Esophagus muscularis mucosa (tissue), 4 donors: ENCODE data around the gene GRK3. TPM values are rescaled to one million over a fixed set of nuclear protein-coding genes. Genes with fewer than 3 reads are reported as not detected.

Experiments used
- DNase-seq: peaks from one replicate; pipeline ENCODE4 v3.0.0-alpha.2; 2017; ENCODE audit errors: extremely low spot score
- H3K27ac ChIP-seq, 4 donors: fragments of 200-600 bp; sonication (generic); replicated peaks in 1 of 4; 1 replicate in 3 of 4; 2 replicates in 1 of 4; pipeline ENCODE4 v1.5.1; 2016 to 2019; ENCODE audit warnings: mild to moderate bottlenecking in 1 of 4
- H3K27me3 ChIP-seq, 4 donors: fragments of 200-600 bp; sonication (generic); one replicate each; pipeline versions ENCODE4 v1.5.1 to v1.6.0; 2016 to 2019
- H3K36me3 ChIP-seq, 4 donors: fragments of 200-600 bp; sonication (generic); one replicate each; pipeline ENCODE4 v1.5.1; 2016 to 2019
- H3K4me1 ChIP-seq, 4 donors: fragments of 200-600 bp; sonication (generic); one replicate each; pipeline ENCODE4 v1.5.1; 2016 to 2019
- H3K4me3 ChIP-seq, 4 donors: fragments of 200-600 bp; sonication (generic); 1 replicate in 2 of 4; 2 replicates in 2 of 4; pipeline ENCODE4 v1.5.1; 2016 to 2019; ENCODE audit warnings: mild to moderate bottlenecking in 4 of 4, moderate library complexity in 1 of 4
- H3K9me3 ChIP-seq, 4 donors: fragments of 200-600 bp; sonication (generic); 1 replicate in 3 of 4; 2 replicates in 1 of 4; pipeline ENCODE4 v1.5.1; 2016 to 2019
- EP300 ChIP-seq: sonication (generic); formaldehyde crosslinking; IDR thresholded peaks from one replicate; pipeline ENCODE4 v1.6.1; 2017; ENCODE audit warnings: antibody characterized with exemption
- POLR2A ChIP-seq: fragments of 450-650 bp; IDR thresholded peaks from one replicate; pipeline ENCODE4 v1.6.1; 2017; ENCODE audit warnings: antibody characterized with exemption, moderate library complexity, mild to moderate bottlenecking, low read depth
- POLR2AphosphoS5 ChIP-seq, 2 donors: sonication (generic); formaldehyde crosslinking; IDR thresholded peaks; one replicate each; pipeline ENCODE4 v1.6.1; 2017; ENCODE audit warnings: antibody characterized with exemption in 2 of 2
- WGBS: methylation state at CpG from one replicate; pipeline ENCODE4 v1.1.5; 2018; 5-methylcytosine and 5-hydroxymethylcytosine counted together
- intact Hi-C: fragments of 100-400 bp; cut with DNase I; formaldehyde crosslinking; loops from one replicate; pipeline ENCODE4 v1.15.1; 2023
- total RNA-seq, 4 donors: library from RNA; depleted of rRNA; stranded (reverse); fragments of >200 nt; gene quantifications; one replicate each; pipeline versions ENCODE4 v1.1.0 to v1.2.1, GENCODE V29; 2016
- TF ChIP-seq, protein P1 (sequence below), 3 experiments: fragments of 200-600 bp in 2 of 3; fragments of 450-650 bp in 1 of 3; sonication (generic) in 2 of 3; IDR thresholded peaks; one replicate each; pipeline ENCODE4 v1.5.1; 2017 to 2019; ENCODE audit warnings: antibody characterized with exemption in 3 of 3, mild to moderate bottlenecking in 2 of 3, moderate library complexity in 1 of 3

GRK3 gene
- total RNA-seq, 4 donors from 2014 or later: 2.5 to 5.8 (median 4.6) TPM

DNA sequence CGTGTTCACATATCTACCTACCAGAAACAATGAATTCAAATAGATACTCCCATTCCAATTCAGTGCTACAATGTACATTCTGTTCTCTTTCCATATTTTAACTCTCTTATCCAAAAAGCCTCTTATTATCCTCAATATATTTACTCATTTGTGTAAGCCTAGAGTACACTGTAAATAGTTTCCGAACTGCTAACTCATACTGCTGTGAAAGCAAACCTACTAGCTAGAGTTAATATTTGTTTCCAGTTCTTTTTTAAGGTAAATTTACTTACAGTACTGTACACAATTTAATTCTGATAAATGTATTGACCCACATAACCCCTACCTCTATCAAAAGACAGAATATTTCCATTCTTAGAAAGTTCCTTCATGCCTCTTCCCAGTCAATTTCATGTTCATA, 71.8 kb downstream of the GRK3 start:
- H3K27me3 ChIP-seq: no peaks in the 10 kb centered on the region
- H3K4me3 ChIP-seq: no peak overlapping the region
- DNase-seq: no peak
- H3K36me3 ChIP-seq: no peaks in the 10 kb centered on the region
- intact Hi-C loops: no loop called here
- H3K4me1 ChIP-seq: no peaks in the 10 kb centered on the region
- H3K27ac ChIP-seq: no peak overlapping the region
- TF ChIP-seq, protein P1, sequence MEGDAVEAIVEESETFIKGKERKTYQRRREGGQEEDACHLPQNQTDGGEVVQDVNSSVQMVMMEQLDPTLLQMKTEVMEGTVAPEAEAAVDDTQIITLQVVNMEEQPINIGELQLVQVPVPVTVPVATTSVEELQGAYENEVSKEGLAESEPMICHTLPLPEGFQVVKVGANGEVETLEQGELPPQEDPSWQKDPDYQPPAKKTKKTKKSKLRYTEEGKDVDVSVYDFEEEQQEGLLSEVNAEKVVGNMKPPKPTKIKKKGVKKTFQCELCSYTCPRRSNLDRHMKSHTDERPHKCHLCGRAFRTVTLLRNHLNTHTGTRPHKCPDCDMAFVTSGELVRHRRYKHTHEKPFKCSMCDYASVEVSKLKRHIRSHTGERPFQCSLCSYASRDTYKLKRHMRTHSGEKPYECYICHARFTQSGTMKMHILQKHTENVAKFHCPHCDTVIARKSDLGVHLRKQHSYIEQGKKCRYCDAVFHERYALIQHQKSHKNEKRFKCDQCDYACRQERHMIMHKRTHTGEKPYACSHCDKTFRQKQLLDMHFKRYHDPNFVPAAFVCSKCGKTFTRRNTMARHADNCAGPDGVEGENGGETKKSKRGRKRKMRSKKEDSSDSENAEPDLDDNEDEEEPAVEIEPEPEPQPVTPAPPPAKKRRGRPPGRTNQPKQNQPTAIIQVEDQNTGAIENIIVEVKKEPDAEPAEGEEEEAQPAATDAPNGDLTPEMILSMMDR (IDR thresholded peaks at IDR 0.05): no peak
- TF ChIP-seq EP300 (no peak), POLR2A (no peak), POLR2AphosphoS5 (IDR thresholded peaks at IDR 0.05) (no peak)
- 84% methylated on average over 2 of the region's 2 CpGs for WGBS
- H3K9me3 ChIP-seq: no peaks in the 10 kb centered on the region

DNA sequence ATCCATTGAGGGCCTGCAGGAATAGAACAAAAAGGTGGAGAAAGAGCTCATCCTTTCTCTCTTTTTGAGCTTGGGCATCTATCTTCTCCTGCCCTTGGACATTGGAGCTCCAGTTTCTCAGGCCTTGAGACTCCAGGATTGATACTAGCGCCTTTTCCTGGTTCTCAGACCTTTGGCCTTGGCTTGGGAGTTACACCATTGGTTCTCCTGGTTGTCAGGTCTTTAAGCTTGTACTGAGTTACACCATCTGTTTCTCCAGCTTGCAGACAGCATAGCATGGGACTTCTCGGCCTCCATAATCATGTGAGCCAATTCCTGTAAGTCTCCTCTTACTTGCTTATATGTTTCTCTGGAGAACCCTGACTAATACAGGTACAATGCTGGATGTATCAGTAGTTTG, 72.6 kb downstream of the GRK3 start:
- H3K36me3 ChIP-seq: no peaks in the 10 kb centered on the region
- WGBS: 93% methylated on average over 2 of the region's 2 CpGs
- no peaks in the 10 kb centered on the region for H3K9me3 ChIP-seq
- H3K4me1 ChIP-seq: no peaks in the 10 kb centered on the region
- intact Hi-C loops: no loop called here
- no peak overlapping the region for H3K27ac ChIP-seq
- TF ChIP-seq, protein P1 (IDR thresholded peaks at IDR 0.05): no peak
- H3K4me3 ChIP-seq: no peak overlapping the region
- no peaks in the 10 kb centered on the region for H3K27me3 ChIP-seq
- no peak for DNase-seq

DNA sequence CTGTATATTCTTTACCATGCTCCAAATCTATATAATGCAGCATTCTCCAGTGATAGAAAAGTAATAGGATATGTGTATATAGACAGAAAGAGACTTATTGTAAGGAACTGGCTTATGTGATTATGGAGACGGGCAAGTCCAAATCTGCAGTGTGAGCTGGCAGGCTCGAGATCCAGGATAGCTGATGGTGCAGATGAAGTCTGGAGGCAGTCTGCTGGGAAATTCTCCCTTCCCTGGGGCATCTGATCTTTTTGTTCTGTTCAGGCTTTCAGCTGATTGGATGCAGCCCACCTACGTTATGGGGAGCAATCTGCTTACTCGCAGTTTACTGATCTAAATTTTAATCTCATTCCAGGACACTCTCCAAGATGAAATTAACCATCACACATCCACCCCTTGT, 73.2 kb downstream of the GRK3 start:
- TF ChIP-seq POLR2A (no peak), POLR2AphosphoS5 (IDR thresholded peaks at IDR 0.05) (no peak), EP300 (no peak)
- TF ChIP-seq, protein P1 (IDR thresholded peaks at IDR 0.05): no peak
- 94% methylated on average over 4 of the region's 4 CpGs for WGBS
- Histone ChIP-seq H3K9me3 (no peaks in the 10 kb centered on the region), H3K27ac (no peak overlapping the region), H3K4me1 (no peaks in the 10 kb centered on the region), H3K27me3 (no peaks in the 10 kb centered on the region), H3K36me3 (no peaks in the 10 kb centered on the region), H3K4me3 (no peak overlapping the region)
- intact Hi-C loops: no loop called here
- no peak for DNase-seq

DNA sequence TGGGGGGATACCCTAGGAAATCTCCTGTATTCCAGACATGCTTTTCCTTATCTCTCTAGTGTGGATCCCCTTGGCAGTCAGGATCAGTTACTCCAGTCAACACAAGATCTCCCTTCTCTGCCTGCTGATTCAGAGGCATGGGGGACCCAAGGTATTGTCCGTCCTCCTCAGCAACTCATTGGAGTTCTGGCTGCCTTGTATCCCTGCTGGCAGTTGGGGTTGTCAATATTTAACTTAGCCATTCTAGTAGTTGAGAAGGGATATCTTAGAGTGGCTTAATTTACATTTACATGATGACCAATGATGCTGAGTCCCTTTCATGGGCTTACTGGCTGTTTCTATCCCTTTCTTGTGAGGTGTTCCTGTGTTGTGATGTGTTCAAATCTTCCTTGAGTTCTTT, 74.2 kb downstream of the GRK3 start:
- no peak overlapping the region for H3K4me3 ChIP-seq
- 100% methylated on average over 1 of the region's 1 CpG for WGBS
- H3K27ac ChIP-seq: no peak overlapping the region
- intact Hi-C loops: no loop called here
- H3K36me3 ChIP-seq: no peaks in the 10 kb centered on the region
- no peaks in the 10 kb centered on the region for H3K27me3 ChIP-seq
- H3K9me3 ChIP-seq: no peaks in the 10 kb centered on the region
- no peak for DNase-seq
- H3K4me1 ChIP-seq: peaks cover 0 to 3% (median under 1%) of the 10 kb centered on the region in 4 donors
- TF ChIP-seq EP300: no peak
- TF ChIP-seq POLR2A: no peak
- TF ChIP-seq, protein P1 (IDR thresholded peaks at IDR 0.05): no peak
- no peak for TF ChIP-seq POLR2AphosphoS5 (IDR thresholded peaks at IDR 0.05)

DNA sequence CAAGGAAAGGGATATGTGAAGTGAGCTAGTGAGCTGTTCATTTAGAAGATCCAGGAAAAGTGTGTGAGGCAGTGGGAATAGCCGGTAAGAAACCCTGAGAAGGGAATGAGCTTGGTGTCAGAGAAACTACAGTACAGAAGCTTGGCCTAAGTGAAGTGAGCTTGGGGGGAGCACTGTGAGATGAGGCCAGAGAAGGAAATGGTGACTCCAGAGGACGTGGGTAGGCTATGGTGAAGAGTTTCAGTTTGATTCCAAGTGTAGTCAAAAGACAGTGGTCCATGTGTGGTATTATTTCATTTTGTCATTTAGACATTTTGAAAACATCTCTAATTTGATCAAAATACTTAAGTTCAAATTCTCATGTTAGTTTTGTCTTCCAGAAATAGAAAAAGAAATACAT, 77.2 kb downstream of the GRK3 start:
- Histone ChIP-seq H3K4me3 (no peak overlapping the region), H3K4me1 (peaks cover 9 to 26% (median 19%) of the 10 kb centered on the region in 4 donors), H3K27ac (no peak overlapping the region), H3K36me3 (no peaks in the 10 kb centered on the region), H3K9me3 (no peaks in the 10 kb centered on the region), H3K27me3 (no peaks in the 10 kb centered on the region)
- DNase-seq: no peak
- 95% methylated on average over 2 of the region's 2 CpGs for WGBS
- TF ChIP-seq POLR2A (no peak), POLR2AphosphoS5 (IDR thresholded peaks at IDR 0.05) (no peak), EP300 (no peak)
- TF ChIP-seq, protein P1 (IDR thresholded peaks at IDR 0.05): no peak
- intact Hi-C loops: no loop called here
